Endothelial cell of umbilical vein (primary cell): Measurements from ENCODE around the gene SULT1C4. TPM values are rescaled to one million over a fixed set of nuclear protein-coding genes. Genes with fewer than 3 reads are reported as not detected.

ENCODE experiments used
- BruUV-seq: library from RNA; stranded (reverse); fragments of 400-500 nt; replicated peaks from 2 replicates; lab custom pipeline; 2021; lab: Mats Ljungman, UMichigan
- CTCF ChIA-PET: fragments of 300-600, 350-600 bp; sonication (Branson Sonifier 250); formaldehyde crosslinking; loops from one replicate; lab custom pipeline; 2021; ENCODE audit warnings: antibody characterized with exemption, inconsistent platforms; lab: Charles Lee
- POLR2A ChIA-PET: fragments of 300-600, 350-600 bp; sonication (Branson Sonifier 250); formaldehyde crosslinking; loops from one replicate; lab custom pipeline; 2021; ENCODE audit warnings: antibody characterized with exemption, inconsistent platforms; lab: Charles Lee
- DNase-seq: peaks from one replicate; pipeline ENCODE4 v3.0.0-alpha.2; 2011; ENCODE audit warnings: low read depth, low spot score
- FAIRE-seq: peaks from 2 replicates; lab custom pipeline; 2011; peaks lifted over from hg19 to GRCh38; lab: Jason Lieb, UNC
- H2AFZ ChIP-seq: 2 replicates; pipeline ENCODE4 v1.6.0; 2012; ENCODE audit warnings: low read depth, low read length, control low read depth, inconsistent platforms
- H3K27ac ChIP-seq: 2 replicates; pipeline ENCODE4 v1.5.1; 2011; ENCODE audit warnings: low read depth, mild to moderate bottlenecking, control low read depth, low read length, moderate library complexity; ENCODE audit not compliant: insufficient read depth
- H3K27me3 ChIP-seq, 2 experiments: 2 replicates each; pipeline versions ENCODE4 v1.6.0 to v1.6.1; 2011; ENCODE audit warnings: low read length in 2 of 2, mixed read lengths in 1 of 2; ENCODE audit not compliant: control insufficient read depth in 2 of 2, insufficient read depth in 2 of 2
- H3K36me3 ChIP-seq, 2 experiments: 2 replicates in 1 of 2; 3 replicates in 1 of 2; pipeline ENCODE4 v1.5.1; 2011; ENCODE audit warnings: low read length in 2 of 2, mild to moderate bottlenecking in 1 of 2, moderate library complexity in 1 of 2; ENCODE audit not compliant: control insufficient read depth in 2 of 2, insufficient read depth in 2 of 2; ENCODE audit errors: extremely low read depth in 1 of 2
- H3K4me1 ChIP-seq: 3 replicates; pipeline ENCODE4 v1.5.1; 2011; ENCODE audit warnings: mild to moderate bottlenecking, low read length; ENCODE audit not compliant: control insufficient read depth, insufficient read depth; ENCODE audit errors: extremely low read depth
- H3K4me2 ChIP-seq: 2 replicates; pipeline ENCODE4 v1.6.1; 2011; ENCODE audit warnings: low read length, control low read depth, mixed read lengths; ENCODE audit not compliant: insufficient read depth
- H3K4me3 ChIP-seq, 3 experiments: fragments of 200-600 bp in 1 of 3; sonication (generic), shearing (Covaris generic) in 1 of 3; replicated peaks in 1 of 3; 2 replicates each; pipeline ENCODE4 v1.5.1; 2011 to 2016; ENCODE audit warnings: control low read depth in 3 of 3, low read length in 3 of 3, mild to moderate bottlenecking in 2 of 3, inconsistent platforms in 1 of 3, low read depth in 1 of 3, moderate library complexity in 1 of 3; ENCODE audit not compliant: insufficient read depth in 1 of 3
- H3K79me2 ChIP-seq: 2 replicates; pipeline ENCODE4 v1.6.0; 2012; ENCODE audit warnings: low read length, inconsistent platforms; ENCODE audit not compliant: control insufficient read depth, insufficient read depth
- H3K9ac ChIP-seq: replicated peaks from 2 replicates; pipeline ENCODE3; 2011; ENCODE audit warnings: low read length, control low read depth; ENCODE audit not compliant: insufficient read depth; ENCODE audit errors: extremely low read depth
- H3K9me1 ChIP-seq: replicated peaks from 3 replicates; pipeline ENCODE4 v1.6.0; 2011; ENCODE audit warnings: mild to moderate bottlenecking, low read length; ENCODE audit not compliant: control insufficient read depth, insufficient read depth; ENCODE audit errors: extremely low read depth
- H3K9me3 ChIP-seq: replicated peaks from 2 replicates; pipeline ENCODE4 v1.5.1; 2012; ENCODE audit warnings: low read length, inconsistent platforms; ENCODE audit not compliant: control insufficient read depth, insufficient read depth
- H4K20me1 ChIP-seq: replicated peaks from 2 replicates; pipeline ENCODE3; 2011; ENCODE audit warnings: mild to moderate bottlenecking, low read length; ENCODE audit not compliant: control insufficient read depth, insufficient read depth; ENCODE audit errors: extremely low read depth
- CTCF ChIP-seq, 2 donors: IDR thresholded peaks; 1 replicate in 1 of 2; 2 replicates in 1 of 2; pipeline ENCODE4 v1.5.1; 2011; ENCODE audit warnings: low read length in 2 of 2, mild to moderate bottlenecking in 2 of 2, moderate library complexity in 2 of 2, control low read depth in 1 of 2, inconsistent platforms in 1 of 2, low read depth in 1 of 2; ENCODE audit not compliant: insufficient read depth in 1 of 2; ENCODE audit errors: extremely low read depth in 1 of 2
- EZH2 ChIP-seq: IDR thresholded peaks from 2 replicates; pipeline ENCODE4 v1.6.1; 2012; ENCODE audit warnings: borderline replicate concordance, low read depth, mild to moderate bottlenecking, moderate library complexity, low read length, inconsistent platforms; ENCODE audit not compliant: severe bottlenecking
- FOS ChIP-seq: IDR thresholded peaks from 2 replicates; pipeline ENCODE4 v1.6.1; 2011; ENCODE audit warnings: mild to moderate bottlenecking, low read length, moderate library complexity, borderline replicate concordance; ENCODE audit not compliant: insufficient read depth
- GATA2 ChIP-seq: IDR thresholded peaks from 2 replicates; pipeline ENCODE4 v1.7.0; 2011; ENCODE audit warnings: low read depth, mild to moderate bottlenecking, moderate library complexity, mixed read lengths, low read length; ENCODE audit not compliant: insufficient read length, insufficient read depth
- JUN ChIP-seq: IDR thresholded peaks from 2 replicates; pipeline ENCODE4 v1.6.1; 2011; ENCODE audit warnings: borderline replicate concordance, low read depth; ENCODE audit not compliant: insufficient read length, insufficient read depth
- MYC ChIP-seq: IDR thresholded peaks from one replicate; pipeline ENCODE4 v1.6.1; 2011; ENCODE audit warnings: mild to moderate bottlenecking, low read depth, low read length
- POLR2A ChIP-seq: IDR thresholded peaks from 2 replicates; pipeline ENCODE4 v1.6.1; 2012; ENCODE audit warnings: low read depth, mild to moderate bottlenecking, control low read depth, low read length
- POLR2AphosphoS5 ChIP-seq: IDR thresholded peaks from 2 replicates; pipeline ENCODE4 v1.6.1; 2012; ENCODE audit warnings: low read depth, mild to moderate bottlenecking, control low read depth, low read length, moderate library complexity; ENCODE audit not compliant: insufficient read depth
- dilution Hi-C: fragments of 300-500 bp; cut with MboI; formaldehyde crosslinking; loops from one replicate; pipeline ENCODE4 v1.15.0; 2019; ENCODE audit warnings: low sequenced_read_pairs; ENCODE audit not compliant: extremely low pct_ligation_motif_present
- intact Hi-C: fragments of 100-400 bp; cut with micrococcal nuclease; formaldehyde crosslinking; loops from one replicate; pipeline ENCODE4 v1.10.0; 2022
- polyA plus RNA-seq, 4 experiments: library from polyadenylated mRNA; depleted of rRNA in 3 of 4; stranded (reverse) in 3 of 4; unstranded in 1 of 4; fragments of >200 nt; gene quantifications; 2 replicates each; pipeline versions ENCODE4 v1.2.1 to v1.2.3, GENCODE V29; 2011 to 2012; ENCODE audit warnings: missing spikeins in 1 of 4
- total RNA-seq: library from RNA; stranded (reverse); gene quantifications from 2 replicates; pipeline ENCODE4 v1.2.3, GENCODE V29; 2021
- TF ChIP-seq, protein P1 (sequence below): IDR thresholded peaks from 2 replicates; pipeline ENCODE4 v1.6.1; 2011; ENCODE audit not compliant: insufficient read depth, insufficient read length

SULT1C4 gene
- total and polyA plus RNA-seq, 2 donors (not counting 3 experiments of a cell fraction or from before 2014, with no cell fraction given): 17.2 to 29.3 TPM

- dilution Hi-C loops: no loop called here
- no peaks in the 10 kb centered on the region for H3K79me2 ChIP-seq
- CTCF ChIA-PET: no interaction called here
- H3K9me3 ChIP-seq: no peaks in the 10 kb centered on the region
- H3K4me1 ChIP-seq: peaks cover 25% of the 10 kb centered on the region
- no peak for FAIRE-seq
- H4K20me1 ChIP-seq: no peaks in the 10 kb centered on the region
- H3K27ac ChIP-seq: no peak overlapping the region
- H3K36me3 ChIP-seq: no peaks in the 10 kb centered on the region
- no peak overlapping the region for H3K4me2 ChIP-seq
- H3K9ac ChIP-seq: no peak overlapping the region
- H3K9me1 ChIP-seq: no peaks in the 10 kb centered on the region
- TF ChIP-seq CTCF (IDR thresholded peaks at IDR 0.05; ENCODE audit: extremely low read depth in 1 of 2, insufficient read depth in 1 of 2, low read depth in 1 of 2, low read length in 2 of 2) (no peak), POLR2A (no peak), MYC (no peak), JUN (no peak), EZH2 (no peak), POLR2AphosphoS5 (no peak), GATA2 (no peak), FOS (no peak)
- TF ChIP-seq, protein P1, sequence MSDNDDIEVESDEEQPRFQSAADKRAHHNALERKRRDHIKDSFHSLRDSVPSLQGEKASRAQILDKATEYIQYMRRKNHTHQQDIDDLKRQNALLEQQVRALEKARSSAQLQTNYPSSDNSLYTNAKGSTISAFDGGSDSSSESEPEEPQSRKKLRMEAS: no peak
- no peak for DNase-seq
- intact Hi-C loops: loop anchor here (2.0 to 5.0 kb wide), 2 partner anchors 167 to 229 kb away; partner anchors contain the start of gene LIMS1
- no peak overlapping the region for H3K4me3 ChIP-seq
- no peak overlapping the region for H2AFZ ChIP-seq
- peaks cover 0 to under 1% of the 10 kb centered on the region in 2 experiments for H3K27me3 ChIP-seq
- POLR2A ChIA-PET: no interaction called here
- BruUV-seq: no TSS peak
Observed at GRCh38 chr2:108365656-108366055, 12.1 kb upstream of the SULT1C4 start.
